SK-N-DZ (cell line): ENCODE results near the gene CD63.

Experiments used
- DNase-seq: peaks from one replicate; pipeline ENCODE4 v3.0.0-alpha.2; 2015; ENCODE audit warnings: low spot score

CD63 gene

GRCh38 chr12:55741931-55742680, 13.3 kb upstream of the CD63 start:
- DNase-seq: peak; percentile 45

DNA sequence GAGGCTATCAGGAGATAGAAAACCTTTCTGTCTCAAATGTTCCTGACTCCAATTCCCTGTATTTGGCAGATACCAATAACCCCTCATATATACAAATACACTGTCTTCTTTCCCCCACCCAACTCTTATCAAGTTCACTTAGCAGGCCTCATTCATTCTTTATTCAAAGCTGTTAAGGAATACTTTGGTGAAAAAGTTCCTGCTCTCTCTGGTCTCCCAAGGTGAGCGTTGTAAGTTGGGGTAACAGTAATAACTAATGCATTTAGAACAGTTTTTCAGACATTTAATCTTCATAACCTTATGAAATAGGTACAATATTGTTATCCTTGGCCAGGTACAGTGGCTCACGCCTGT, 10.2 kb upstream of the CD63 start:
- no peak for DNase-seq

DNA sequence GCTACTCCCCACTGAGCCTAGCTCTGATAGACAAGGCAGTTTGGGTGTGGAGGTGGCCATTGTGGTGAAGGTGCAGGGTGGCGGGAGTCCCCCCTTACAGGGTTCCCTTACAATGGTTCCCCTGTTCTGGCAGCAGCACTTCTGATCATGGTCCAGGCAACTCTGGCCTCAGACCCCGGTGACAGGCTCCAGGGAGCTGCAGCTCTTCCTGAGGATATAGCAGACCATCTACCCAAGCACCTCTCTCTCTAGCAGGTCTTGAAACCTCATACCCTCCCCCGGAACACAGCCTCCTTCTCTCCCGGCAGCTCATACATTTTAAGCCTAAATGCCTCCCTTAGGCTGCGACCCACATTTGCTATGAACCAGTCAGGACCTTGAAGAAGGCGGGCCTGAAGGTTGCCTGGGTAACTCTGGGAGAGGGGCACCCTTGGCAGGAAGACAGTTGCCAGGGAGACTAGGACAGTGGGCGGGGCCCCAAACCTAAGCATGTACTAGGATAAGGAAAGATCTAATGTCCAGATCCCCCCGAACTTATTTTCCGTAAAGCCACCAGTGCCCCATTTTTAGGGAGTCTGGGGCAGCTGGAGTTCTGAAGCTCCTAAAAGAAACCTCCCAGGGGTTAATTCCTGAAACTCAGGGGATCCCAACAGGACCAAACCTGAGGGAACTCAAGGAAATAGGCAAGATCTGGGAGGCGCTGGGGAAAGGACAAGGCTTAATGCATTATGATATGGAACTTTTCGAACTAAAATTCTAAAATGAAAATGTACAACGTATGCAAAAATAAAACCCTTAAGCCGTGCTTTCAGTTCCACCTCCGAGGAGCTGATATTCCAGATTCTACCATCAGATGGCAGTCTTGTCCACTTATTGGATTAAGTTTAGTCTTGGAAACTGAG, 9.6 kb upstream of the CD63 start:
- DNase-seq: peak; percentile 94

DNA sequence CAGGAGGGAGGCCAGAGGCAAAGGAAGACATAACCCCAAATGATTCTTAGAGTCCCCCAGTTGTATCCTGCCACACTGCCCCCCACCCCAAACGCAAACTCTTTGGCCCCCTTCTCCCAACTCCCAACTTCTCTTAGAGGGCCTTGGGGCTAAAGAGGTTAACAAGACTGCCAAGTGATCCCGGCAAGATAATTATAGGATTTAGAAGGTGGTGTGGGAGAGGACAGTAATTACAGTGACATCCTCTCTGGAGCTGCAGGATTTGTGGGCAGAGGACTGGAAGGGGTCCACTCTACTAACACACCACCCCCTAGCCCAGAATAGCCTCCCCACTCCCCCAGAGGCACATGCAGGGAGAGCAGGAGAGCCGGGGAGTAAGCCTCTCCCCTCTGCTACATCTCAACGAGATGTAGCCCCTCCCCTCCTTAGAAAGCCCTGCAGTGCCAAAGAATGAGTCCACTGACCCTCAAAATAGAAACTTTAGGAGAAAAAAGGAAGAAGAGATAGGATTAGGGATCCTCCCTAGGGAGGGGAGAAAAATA, 8.8 kb upstream of the CD63 start:
- peak; percentile 60 for DNase-seq

- peak; percentile 85 for DNase-seq
Measured at GRCh38 chr12:55736780-55737580, 8.2 kb upstream of the CD63 start.

- DNase-seq: no peak
Measured at GRCh38 chr12:55736076-55736475, 7.3 kb upstream of the CD63 start.

- no peak for DNase-seq
Measured at GRCh38 chr12:55734595-55734994, 5.8 kb upstream of the CD63 start.

- DNase-seq: no peak
Measured at GRCh38 chr12:55733858-55734257, 5.0 kb upstream of the CD63 start.

- no peak for DNase-seq
Measured at GRCh38 chr12:55733021-55733555, 4.3 kb upstream of the CD63 start.

DNA sequence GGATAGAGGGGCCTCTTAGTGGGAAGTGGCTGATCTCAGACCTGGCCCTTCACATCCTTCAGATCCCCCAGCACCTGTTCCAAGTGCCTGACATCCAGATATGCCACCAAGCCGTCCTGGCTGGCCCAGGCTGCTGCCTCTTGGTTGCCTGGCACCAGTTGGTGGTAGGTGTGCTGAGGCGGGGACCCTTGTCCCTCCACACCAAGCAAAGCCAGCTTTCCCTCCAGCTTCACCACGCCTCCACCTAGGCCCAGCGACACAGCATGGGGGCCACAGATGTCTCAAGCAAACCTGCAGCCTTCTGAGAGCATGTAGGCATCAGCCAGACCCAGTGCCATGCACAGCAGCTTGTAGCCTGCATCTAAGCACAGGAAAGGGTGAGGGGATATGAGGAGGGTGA, 3.5 kb upstream of the CD63 start:
- no peak for DNase-seq

GRCh38 chr12:55729819-55730818, 1.3 kb upstream of the CD63 start:
- DNase-seq: peak; percentile 79

DNA sequence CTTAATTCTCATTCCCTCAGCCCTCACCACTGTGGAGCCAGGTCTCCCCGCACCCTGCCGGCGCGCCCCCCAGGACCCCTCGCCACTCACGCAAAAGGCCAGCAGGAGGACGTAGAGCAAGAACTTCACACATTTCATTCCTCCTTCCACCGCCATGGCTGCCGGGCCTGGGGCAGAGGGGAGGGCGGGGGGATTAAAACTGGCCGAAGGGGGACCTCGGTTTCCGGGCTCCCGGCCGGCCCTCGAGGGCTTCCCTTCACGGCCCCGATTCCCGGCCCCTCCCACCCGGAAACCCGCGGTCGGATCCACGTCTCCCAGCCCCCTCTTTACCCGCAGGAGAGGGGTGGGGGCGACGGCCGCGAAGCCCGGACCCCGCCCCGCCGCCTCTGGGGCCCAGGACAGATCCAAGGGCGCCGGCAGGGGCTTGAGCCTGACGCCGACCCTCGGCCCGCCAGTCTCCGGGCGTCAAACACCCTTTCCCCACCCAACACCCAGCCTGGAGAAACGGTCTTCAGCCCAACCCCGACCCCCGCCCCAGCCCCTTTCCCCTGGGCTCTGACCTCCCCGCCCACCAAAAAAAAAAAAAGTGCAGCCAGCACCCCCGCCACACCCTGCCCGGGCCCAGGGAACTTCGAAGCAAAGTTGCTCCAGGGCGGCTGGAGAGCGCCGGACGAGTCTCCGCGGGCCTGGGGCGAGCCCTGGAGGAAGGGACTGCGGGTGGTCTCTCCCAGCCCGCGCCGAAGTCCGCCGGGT, 447 bp downstream of the CD63 start:
- DNase-seq: peak; percentile 52

DNA sequence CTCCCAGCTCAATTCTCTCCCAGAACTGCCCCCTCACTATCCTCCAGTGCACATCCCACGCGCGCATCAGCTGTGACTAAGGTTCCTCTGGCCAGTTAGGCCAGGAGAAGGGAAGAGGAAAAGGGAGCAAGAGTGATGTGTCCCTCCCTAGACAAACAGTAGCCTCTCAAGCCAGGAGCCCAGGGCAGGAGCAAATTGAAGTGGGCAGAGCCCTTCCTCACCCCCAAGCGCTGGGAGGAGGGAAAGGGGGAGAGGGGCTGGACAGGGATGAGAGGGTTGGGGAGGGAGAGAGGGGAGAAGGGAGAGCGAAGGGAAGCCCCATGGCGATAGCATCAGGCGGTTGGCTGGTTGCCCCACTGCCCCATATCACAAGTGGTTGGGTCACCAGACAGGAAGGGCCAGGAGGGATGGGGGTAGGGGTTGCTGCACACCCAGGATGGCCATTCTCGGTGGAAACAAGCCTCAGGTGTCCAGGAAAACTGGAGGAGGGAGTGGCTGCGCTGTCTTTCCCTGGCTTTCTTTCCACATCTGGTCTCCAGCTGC, 1.1 kb downstream of the CD63 start:
- DNase-seq: no peak

DNA sequence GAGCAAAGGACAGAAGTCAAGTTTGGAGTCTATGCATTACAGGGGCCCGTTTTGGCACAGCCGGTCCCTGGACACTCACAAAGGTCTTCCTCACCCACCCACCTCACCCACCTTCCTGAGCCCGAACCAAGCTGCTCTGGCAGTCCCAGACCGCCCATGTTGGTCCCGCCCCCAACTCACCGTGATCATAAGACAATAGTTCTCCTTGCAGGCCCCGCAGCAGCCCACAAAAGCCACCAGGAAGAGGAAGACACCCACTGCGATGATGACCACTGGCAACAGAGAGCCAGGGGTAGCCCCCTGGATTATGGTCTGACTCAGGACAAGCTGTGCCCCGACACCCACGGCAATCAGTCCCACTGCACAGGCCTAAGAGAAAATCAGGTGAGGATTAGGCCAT, 1.8 kb downstream of the CD63 start:
- DNase-seq: no peak

DNA sequence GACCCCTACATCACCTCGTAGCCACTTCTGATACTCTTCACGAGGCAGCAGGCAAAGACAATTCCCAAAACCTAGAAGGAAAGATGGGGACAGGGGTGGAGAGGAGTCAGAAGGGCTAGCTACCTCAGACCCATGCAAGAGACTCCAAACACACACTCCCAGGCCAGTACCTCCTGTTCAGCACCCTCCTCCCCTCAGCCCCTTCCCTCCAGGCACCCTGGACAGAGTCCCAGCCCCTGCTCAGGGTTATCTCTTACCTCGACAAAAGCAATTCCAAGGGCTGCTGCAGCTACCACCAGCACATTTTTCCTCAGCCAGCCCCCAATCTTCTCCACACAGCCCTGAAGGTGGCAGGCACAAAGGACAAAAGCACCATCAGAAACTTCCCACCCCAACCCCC, 3.3 kb downstream of the CD63 start:
- no peak for DNase-seq

- no peak for DNase-seq
Measured at GRCh38 chr12:55724940-55725309, 3.9 kb downstream of the CD63 start.

- peak; percentile 55 for DNase-seq
Measured at GRCh38 chr12:55724226-55724939, 4.4 kb downstream of the CD63 start.

GRCh38 chr12:55723516-55724225, 5.1 kb downstream of the CD63 start:
- no peak for DNase-seq
